GM23248 (cell line): Measurements from ENCODE around the gene PGP.

Source experiments
- EZH2 ChIP-seq: fragments of 200-600 bp; sonication (generic); IDR thresholded peaks from 2 replicates; pipeline ENCODE4 v1.6.1; 2018; ENCODE audit warnings: antibody characterized with exemption, mild to moderate bottlenecking; ENCODE audit not compliant: insufficient read depth, poor library complexity, severe bottlenecking
- EZH2phosphoT487 ChIP-seq: fragments of 200-600 bp; sonication (generic); IDR thresholded peaks from 2 replicates; pipeline ENCODE4 v1.6.1; 2018; ENCODE audit warnings: antibody characterized with exemption, moderate library complexity, mild to moderate bottlenecking, low read depth; ENCODE audit not compliant: insufficient read depth

DNA sequence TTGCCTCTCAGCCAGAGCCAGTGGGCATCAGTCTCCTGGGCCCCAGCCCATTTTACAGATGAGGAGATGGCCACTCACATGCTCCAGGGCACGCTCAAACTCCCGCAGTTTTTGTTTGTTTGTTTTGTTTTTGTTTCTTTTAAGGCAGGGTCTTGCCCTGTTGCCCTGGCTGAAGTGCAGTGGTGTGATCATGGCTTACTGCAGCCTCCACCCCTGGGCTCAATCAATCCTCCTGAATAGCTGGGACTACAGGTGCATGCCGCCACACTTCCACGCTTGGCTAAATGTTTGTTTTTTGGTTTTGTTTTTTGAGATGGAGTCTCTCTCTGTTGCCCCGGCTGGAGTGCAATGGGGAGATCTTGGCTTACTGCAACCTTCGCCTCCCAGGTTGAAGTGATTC, 12.3 kb upstream of the PGP start:
- TF ChIP-seq EZH2phosphoT487, result no peak
- TF ChIP-seq EZH2, result no peak
